Loucy (cell line): Measurements from ENCODE around the gene IRF3.

Experiments used
- H2AFZ ChIP-seq: fragments of 200-600 bp; sonication (generic); 2 replicates; pipeline ENCODE4 v1.6.0; 2016; ENCODE audit warnings: antibody characterized with exemption, mild to moderate bottlenecking, low read length, moderate library complexity
- H3F3A ChIP-seq: fragments of 200-600 bp; 2 replicates; pipeline ENCODE4 v1.6.0; 2016; ENCODE audit warnings: antibody characterized with exemption, low read depth, mild to moderate bottlenecking
- H3K27me3 ChIP-seq: fragments of 200-600 bp; sonication (generic); 2 replicates; pipeline ENCODE4 v1.6.1; 2014; ENCODE audit warnings: low read length, mild to moderate bottlenecking; ENCODE audit not compliant: insufficient read depth, poor library complexity, severe bottlenecking
- H3K36me3 ChIP-seq: fragments of 200-600 bp; sonication (generic); 2 replicates; pipeline ENCODE4 v1.6.1; 2016; ENCODE audit warnings: low read length; ENCODE audit not compliant: insufficient read depth
- H3K4me1 ChIP-seq: fragments of 200-600 bp; sonication (generic); 2 replicates; pipeline ENCODE4 v1.5.1; 2014; ENCODE audit warnings: low read length, mild to moderate bottlenecking; ENCODE audit not compliant: insufficient read depth, poor library complexity, severe bottlenecking
- H3K4me2 ChIP-seq: fragments of 200-600 bp; sonication (generic); 2 replicates; pipeline ENCODE4 v1.6.0; 2014; ENCODE audit warnings: antibody characterized with exemption, low read length, low read depth, mild to moderate bottlenecking; ENCODE audit not compliant: poor library complexity, severe bottlenecking
- H3K4me3 ChIP-seq: fragments of 200-600 bp; sonication (generic); 2 replicates; pipeline ENCODE4 v1.5.1; 2014; ENCODE audit warnings: low read length, mild to moderate bottlenecking, mixed read lengths; ENCODE audit not compliant: poor library complexity, severe bottlenecking
- H3K79me2 ChIP-seq: fragments of 200-600 bp; sonication (generic); 2 replicates; pipeline ENCODE4 v1.6.1; 2014; ENCODE audit warnings: low read length; ENCODE audit not compliant: insufficient read depth
- H3K9ac ChIP-seq: fragments of 200-600 bp; sonication (generic); 2 replicates; pipeline ENCODE4 v1.6.0; 2014; ENCODE audit warnings: mild to moderate bottlenecking, low read depth, low read length, moderate library complexity; ENCODE audit not compliant: poor library complexity, severe bottlenecking
- H3K9me2 ChIP-seq: fragments of 200-600 bp; sonication (generic); replicated peaks from 2 replicates; pipeline ENCODE4 v1.6.1; 2016; ENCODE audit warnings: low read depth, low read length, mixed read lengths
- H3K9me3 ChIP-seq: fragments of 200-600 bp; sonication (generic); 2 replicates; pipeline ENCODE4 v1.6.1; 2014; ENCODE audit warnings: mild to moderate bottlenecking, antibody characterized with exemption, low read length, low read depth; ENCODE audit not compliant: insufficient read depth
- H4K20me1 ChIP-seq: fragments of 200-600 bp; sonication (generic); 2 replicates; pipeline ENCODE4 v1.6.0; 2014; ENCODE audit warnings: antibody characterized with exemption, low read length, mild to moderate bottlenecking; ENCODE audit not compliant: insufficient read depth, poor library complexity, severe bottlenecking
- CTCF ChIP-seq: fragments of 200-600 bp; sonication (generic); conservative IDR thresholded peaks from 2 replicates; pipeline ENCODE4 v1.5.1; 2014; ENCODE audit warnings: mild to moderate bottlenecking, antibody characterized with exemption, low read length
- EZH2phosphoT487 ChIP-seq: fragments of 200-600 bp; IDR thresholded peaks from 2 replicates; pipeline ENCODE4 v1.6.1; 2018; ENCODE audit warnings: antibody characterized with exemption, mild to moderate bottlenecking, moderate library complexity, borderline replicate concordance

Gene IRF3

GRCh38 chr19:49645592-49645991, 20.1 kb downstream of the IRF3 start:
- H3K9ac ChIP-seq = peak overlapping the region; percentile 33
- no peak overlapping the region for H3K4me2 ChIP-seq
- H4K20me1 ChIP-seq = peaks cover 21% of the 10 kb centered on the region
- TF ChIP-seq EZH2phosphoT487 (no peak), CTCF (no peak)
- H3F3A ChIP-seq = 0 out of 2 replicates have a peak, but pooled peaks cover 2% of the 10 kb centered on the region
- no peaks in the 10 kb centered on the region for H3K27me3 ChIP-seq
- H3K36me3 ChIP-seq = peaks cover 9% of the 10 kb centered on the region; the same call in 1 of the 2 replicates
- H3K79me2 ChIP-seq = peaks cover 42% of the 10 kb centered on the region
- peaks cover 18% of the 10 kb centered on the region for H3K4me1 ChIP-seq
- no peaks in the 10 kb centered on the region for H3K9me2 ChIP-seq
- H3K4me3 ChIP-seq = no peak overlapping the region
- H3K9me3 ChIP-seq = no peaks in the 10 kb centered on the region
- no peak overlapping the region for H2AFZ ChIP-seq

GRCh38 chr19:49643466-49643865, 22.2 kb downstream of the IRF3 start:
- Histone ChIP-seq H3K4me3 (peak overlapping the region; percentile 89), H3K4me2 (peak overlapping the region; percentile 89), H3K9ac (peak overlapping the region; percentile 99), H3K36me3 (peaks cover 5% of the 10 kb centered on the region; the same call in 1 of the 2 replicates), H4K20me1 (peaks cover 21% of the 10 kb centered on the region), H3F3A (0 out of 2 replicates have a peak, but pooled peaks cover 3% of the 10 kb centered on the region), H3K4me1 (peaks cover 22% of the 10 kb centered on the region), H3K27me3 (no peaks in the 10 kb centered on the region), H3K79me2 (peaks cover 42% of the 10 kb centered on the region), H3K9me3 (no peaks in the 10 kb centered on the region), H2AFZ (no peak overlapping the region), H3K9me2 (no peaks in the 10 kb centered on the region)
- TF ChIP-seq EZH2phosphoT487 (no peak), CTCF (no peak)

GRCh38 chr19:49642492-49643035, 23.1 kb downstream of the IRF3 start:
- Histone ChIP-seq H4K20me1 (peaks cover 21% of the 10 kb centered on the region), H3K79me2 (peaks cover 42% of the 10 kb centered on the region), H3K4me1 (peaks cover 31% of the 10 kb centered on the region), H3K9me3 (no peaks in the 10 kb centered on the region), H3K4me3 (peak overlapping the region; percentile 89), H3K4me2 (peak overlapping the region; percentile 89), H3F3A (0 out of 2 replicates have a peak, but pooled peaks cover 3% of the 10 kb centered on the region), H2AFZ (peak overlapping the region; percentile 73), H3K27me3 (no peaks in the 10 kb centered on the region), H3K9ac (peak overlapping the region; percentile 99), H3K36me3 (peaks cover 5% of the 10 kb centered on the region; the same call in 1 of the 2 replicates), H3K9me2 (no peaks in the 10 kb centered on the region)
- no peak; the same call in 1 of the 2 replicates for TF ChIP-seq CTCF
- TF ChIP-seq EZH2phosphoT487 = no peak
